NCI-H82 treated with DMSO at 0.1 percent for 48 hours (cell line): ENCODE data around the gene FAAP20.

Source experiments
- DNase-seq: peaks from one replicate; lab custom pipeline; 2025; ENCODE audit not compliant: unreplicated experiment; lab: John Stamatoyannopoulos, UW

FAAP20 gene

GRCh38 chr1:2180297-2181245 is 14.0 kb downstream of the FAAP20 start:
- no peak for DNase-seq

- no peak for DNase-seq
Observed at GRCh38 chr1:2179283-2180013, 15.1 kb downstream of the FAAP20 start.

- DNase-seq = no peak
Observed at GRCh38 chr1:2178875-2179274, 15.7 kb downstream of the FAAP20 start.

GRCh38 chr1:2177946-2178538 is 16.5 kb downstream of the FAAP20 start:
- no peak for DNase-seq

- no peak for DNase-seq
Observed at GRCh38 chr1:2177541-2177940, 17.0 kb downstream of the FAAP20 start.

GRCh38 chr1:2176615-2177014 is 18.0 kb downstream of the FAAP20 start:
- no peak for DNase-seq

GRCh38 chr1:2175681-2176454 is 18.7 kb downstream of the FAAP20 start:
- no peak for DNase-seq

GRCh38 chr1:2175055-2175414 is 19.5 kb downstream of the FAAP20 start:
- DNase-seq = no peak

- DNase-seq = peak; percentile 79
Observed at GRCh38 chr1:2174348-2175054, 20.1 kb downstream of the FAAP20 start.

GRCh38 chr1:2173546-2174347 is 20.8 kb downstream of the FAAP20 start:
- DNase-seq = no peak

GRCh38 chr1:2172551-2173146 is 21.9 kb downstream of the FAAP20 start:
- no peak for DNase-seq

- no peak for DNase-seq
Observed at GRCh38 chr1:2172012-2172411, 22.6 kb downstream of the FAAP20 start.

- no peak for DNase-seq
Observed at GRCh38 chr1:2170211-2170610, 24.4 kb downstream of the FAAP20 start.

- no peak for DNase-seq
Observed at GRCh38 chr1:2169200-2169836, 25.3 kb downstream of the FAAP20 start.

GRCh38 chr1:2168535-2168934 is 26.0 kb downstream of the FAAP20 start:
- DNase-seq = no peak

GRCh38 chr1:2168090-2168489 is 26.5 kb downstream of the FAAP20 start:
- DNase-seq = no peak

- no peak for DNase-seq
Observed at GRCh38 chr1:2166695-2167094, 27.9 kb downstream of the FAAP20 start.

GRCh38 chr1:2166254-2166653 is 28.3 kb downstream of the FAAP20 start:
- DNase-seq = no peak

- DNase-seq = no peak
Observed at GRCh38 chr1:2165646-2166045, 28.9 kb downstream of the FAAP20 start.
